Nephron progenitor cell (in vitro differentiated cells): ENCODE results near the gene NET1.

ENCODE experiments used
- DNase-seq: peaks from one replicate; pipeline ENCODE4 v3.0.0; 2021
- H3K27ac Mint-ChIP-seq: 2 replicates; pipeline ENCODE4 v1.8.0; 2021; ENCODE audit warnings: mild to moderate bottlenecking, moderate library complexity, mixed read lengths
- H3K27me3 Mint-ChIP-seq: 2 replicates; pipeline ENCODE4 v1.8.0; 2021; ENCODE audit warnings: mild to moderate bottlenecking, low read depth, mixed read lengths; ENCODE audit not compliant: poor library complexity
- H3K36me3 Mint-ChIP-seq: 2 replicates; pipeline ENCODE4 v1.8.0; 2021; ENCODE audit warnings: low read depth, mixed read lengths
- H3K4me1 Mint-ChIP-seq: 2 replicates; pipeline ENCODE4 v1.8.0; 2021; ENCODE audit warnings: mixed read lengths
- H3K4me3 Mint-ChIP-seq: 2 replicates; pipeline ENCODE4 v1.8.0; 2021; ENCODE audit warnings: mild to moderate bottlenecking, moderate library complexity, mixed read lengths
- H3K9me3 Mint-ChIP-seq: 2 replicates; pipeline ENCODE4 v1.8.0; 2021; ENCODE audit warnings: mild to moderate bottlenecking, moderate library complexity, mixed read lengths
- TF ChIP-seq, protein P1 (sequence below): fragments of 200-600 bp; sonication (generic); IDR thresholded peaks from 2 replicates; pipeline ENCODE4 v1.5.0; 2021; ENCODE audit warnings: antibody characterized with exemption

NET1 gene

GRCh38 chr10:5395168-5395567 is 17.2 kb upstream of the NET1 start:
- Mint-ChIP-seq H3K27ac (no peak overlapping the region), H3K4me1 (no peaks in the 10 kb centered on the region), H3K9me3 (peaks cover 34% of the 10 kb centered on the region), H3K36me3 (peaks cover 5% of the 10 kb centered on the region), H3K4me3 (no peak overlapping the region), H3K27me3 (peaks cover 7% of the 10 kb centered on the region)
- no peak for DNase-seq
- TF ChIP-seq, protein P1, sequence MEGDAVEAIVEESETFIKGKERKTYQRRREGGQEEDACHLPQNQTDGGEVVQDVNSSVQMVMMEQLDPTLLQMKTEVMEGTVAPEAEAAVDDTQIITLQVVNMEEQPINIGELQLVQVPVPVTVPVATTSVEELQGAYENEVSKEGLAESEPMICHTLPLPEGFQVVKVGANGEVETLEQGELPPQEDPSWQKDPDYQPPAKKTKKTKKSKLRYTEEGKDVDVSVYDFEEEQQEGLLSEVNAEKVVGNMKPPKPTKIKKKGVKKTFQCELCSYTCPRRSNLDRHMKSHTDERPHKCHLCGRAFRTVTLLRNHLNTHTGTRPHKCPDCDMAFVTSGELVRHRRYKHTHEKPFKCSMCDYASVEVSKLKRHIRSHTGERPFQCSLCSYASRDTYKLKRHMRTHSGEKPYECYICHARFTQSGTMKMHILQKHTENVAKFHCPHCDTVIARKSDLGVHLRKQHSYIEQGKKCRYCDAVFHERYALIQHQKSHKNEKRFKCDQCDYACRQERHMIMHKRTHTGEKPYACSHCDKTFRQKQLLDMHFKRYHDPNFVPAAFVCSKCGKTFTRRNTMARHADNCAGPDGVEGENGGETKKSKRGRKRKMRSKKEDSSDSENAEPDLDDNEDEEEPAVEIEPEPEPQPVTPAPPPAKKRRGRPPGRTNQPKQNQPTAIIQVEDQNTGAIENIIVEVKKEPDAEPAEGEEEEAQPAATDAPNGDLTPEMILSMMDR = no peak

DNA sequence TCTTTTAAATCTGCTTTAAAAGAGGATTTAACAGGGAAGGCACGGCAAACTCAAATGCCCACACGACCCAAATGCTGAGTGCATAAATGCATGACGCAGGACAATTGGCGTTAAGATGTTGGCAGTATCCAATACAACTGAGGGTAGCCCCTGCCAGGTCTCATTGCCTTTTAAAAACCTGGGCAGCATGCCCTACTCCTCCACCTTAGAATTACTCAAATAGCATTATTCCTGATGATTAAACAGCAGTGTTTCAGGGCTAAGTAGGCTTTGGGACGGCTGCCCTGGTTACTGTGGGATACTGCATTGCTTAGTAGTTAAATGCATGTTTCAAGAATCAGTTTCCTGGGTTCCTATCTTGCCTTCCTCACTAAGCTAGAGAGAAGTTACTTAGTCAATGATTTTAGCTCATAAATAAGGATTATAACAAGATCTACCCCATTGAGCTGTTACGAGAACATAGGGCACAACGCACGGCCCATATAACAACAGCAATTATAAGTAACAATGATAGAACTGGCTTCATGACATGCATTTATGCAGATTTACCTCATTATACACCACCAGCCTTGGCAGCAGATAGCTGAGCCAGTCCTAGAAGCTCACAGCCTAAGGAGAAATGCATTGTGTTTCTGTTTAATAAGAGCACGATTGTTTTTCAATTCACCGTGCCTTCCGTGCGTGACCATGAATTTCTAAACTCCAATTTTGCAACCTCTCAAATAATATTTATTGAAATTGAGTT is 15.6 kb upstream of the NET1 start:
- TF ChIP-seq, protein P1 = no peak
- Mint-ChIP-seq H3K27me3 (peaks cover 5% of the 10 kb centered on the region), H3K36me3 (no peaks in the 10 kb centered on the region), H3K4me3 (no peak overlapping the region), H3K4me1 (no peaks in the 10 kb centered on the region), H3K27ac (no peak overlapping the region), H3K9me3 (peaks cover 18% of the 10 kb centered on the region)
- no peak for DNase-seq

- no peak for DNase-seq
- H3K36me3 Mint-ChIP-seq = no peaks in the 10 kb centered on the region
- H3K4me3 Mint-ChIP-seq = no peak overlapping the region
- H3K4me1 Mint-ChIP-seq = no peaks in the 10 kb centered on the region
- H3K27me3 Mint-ChIP-seq = peaks cover 8% of the 10 kb centered on the region
- no peaks in the 10 kb centered on the region for H3K9me3 Mint-ChIP-seq
- no peak overlapping the region for H3K27ac Mint-ChIP-seq
- TF ChIP-seq, protein P1 = no peak
Measured at GRCh38 chr10:5399332-5399731, 13.0 kb upstream of the NET1 start.

DNA sequence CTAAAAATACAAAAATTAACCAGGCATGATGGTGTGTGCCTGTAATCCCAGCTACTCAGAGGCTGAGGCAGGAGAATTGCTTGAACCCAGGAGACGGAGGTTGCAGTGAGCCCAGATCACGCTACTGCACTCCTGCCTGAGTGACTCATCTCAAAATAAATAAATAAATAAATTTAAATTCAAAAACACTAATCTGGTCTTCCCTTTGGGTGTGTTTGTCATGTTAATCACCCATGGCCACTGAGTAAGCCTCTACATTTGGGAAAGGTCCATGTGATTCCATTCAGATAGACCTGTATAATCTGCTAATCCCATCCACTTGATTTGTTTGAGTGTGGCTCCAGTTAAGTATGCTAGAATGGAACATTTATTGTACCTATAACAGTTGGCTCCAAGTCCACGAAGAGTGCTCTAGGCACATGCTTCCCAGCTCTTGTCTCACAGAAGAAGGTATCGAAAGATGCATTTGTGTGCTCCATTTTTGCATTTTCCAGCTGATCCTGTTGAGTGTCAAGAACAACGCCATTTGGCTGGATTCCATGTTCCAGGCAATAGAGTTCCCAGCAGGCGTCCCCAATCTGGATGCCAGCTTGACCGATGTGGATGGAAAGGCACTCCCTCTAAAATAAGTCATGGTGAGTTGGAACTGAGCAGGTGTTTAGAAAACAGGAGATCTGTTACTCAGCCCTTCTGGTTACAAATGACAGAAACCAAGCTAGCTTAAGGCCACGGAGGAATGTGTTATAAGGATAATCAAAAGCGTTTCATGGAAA is 11.7 kb upstream of the NET1 start:
- no peak for DNase-seq
- Mint-ChIP-seq H3K4me3 (no peak overlapping the region), H3K4me1 (no peaks in the 10 kb centered on the region), H3K36me3 (no peaks in the 10 kb centered on the region), H3K27ac (no peak overlapping the region), H3K9me3 (no peaks in the 10 kb centered on the region), H3K27me3 (peaks cover 8% of the 10 kb centered on the region)
- TF ChIP-seq, protein P1 = no peak

DNA sequence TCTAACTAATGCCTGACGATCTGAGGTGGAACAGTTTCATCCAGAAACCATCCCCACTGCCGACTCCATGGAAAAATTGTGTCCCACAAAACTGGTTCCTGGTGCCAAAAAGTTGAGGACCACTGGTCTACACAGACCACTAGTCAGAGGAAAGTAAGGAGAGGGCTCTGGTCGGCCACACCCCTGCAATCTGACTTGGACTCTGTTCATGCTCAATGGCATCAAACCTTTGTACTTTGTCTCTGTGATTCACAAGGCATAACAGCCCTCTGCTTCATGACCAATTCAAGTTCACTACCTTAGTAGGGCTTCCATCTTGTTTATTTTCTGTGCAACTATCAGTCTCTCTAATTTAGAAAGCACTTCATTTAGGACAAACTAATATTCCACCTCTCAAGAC is 9.6 kb upstream of the NET1 start:
- Mint-ChIP-seq H3K27ac (no peak overlapping the region), H3K27me3 (peaks cover 8% of the 10 kb centered on the region), H3K4me3 (no peak overlapping the region), H3K36me3 (no peaks in the 10 kb centered on the region), H3K9me3 (peaks cover 17% of the 10 kb centered on the region), H3K4me1 (no peaks in the 10 kb centered on the region)
- TF ChIP-seq, protein P1 = no peak
- DNase-seq = no peak
